HCT116 (cell line): ENCODE results near the gene NARF. TPM values are rescaled to one million over a fixed set of nuclear protein-coding genes. Genes with fewer than 3 reads are reported as not detected.

Experiments
- ATAC-seq: fragments of 200-7000 bp; cut with Tn5 transposase; 2 replicates; pipeline ENCODE4 v1.9.1; 2020; ENCODE audit warnings: mild to moderate bottlenecking, moderate library complexity
- BruUV-seq: library from RNA; stranded (reverse); fragments of 400-500 nt; replicated peaks from 2 replicates; lab custom pipeline; 2021; lab: Mats Ljungman, UMichigan
- CTCF ChIA-PET: fragments of 300-600 bp; sonication (Branson Sonifier 250); formaldehyde crosslinking; loops from one replicate; lab custom pipeline; 2021; ENCODE audit warnings: antibody characterized with exemption; lab: Charles Lee
- POLR2A ChIA-PET: fragments of 300-600, 350-600 bp; sonication (Branson Sonifier 250); formaldehyde crosslinking; loops from one replicate; lab custom pipeline; 2021; ENCODE audit warnings: antibody characterized with exemption; lab: Charles Lee
- RAD21 ChIA-PET, 2 experiments: fragments of 300-600 bp; sonication (Branson Sonifier 250); formaldehyde crosslinking; loops; one replicate each; lab custom pipeline; 2023; ENCODE audit warnings: low total read pairs in 2 of 2; ENCODE audit not compliant: uncharacterized antibody in 2 of 2, unreplicated experiment in 2 of 2, low non-redundant PET in 1 of 2; lab: Charles Lee
- DNase-seq: peaks from one replicate; pipeline ENCODE4 v3.0.0-alpha.2; 2010; ENCODE audit warnings: low read depth, low spot score
- H2AFZ ChIP-seq: fragments of 200-600 bp; shearing (Covaris generic), sonication (generic); 2 replicates; pipeline ENCODE4 v1.6.1; 2017; ENCODE audit warnings: low read depth, mixed run types, mixed read lengths, antibody characterized with exemption, low read length; ENCODE audit not compliant: poor library complexity, severe bottlenecking
- H3K27ac ChIP-seq: 2 replicates; pipeline ENCODE4 v1.5.1; 2012; ENCODE audit warnings: low read depth, low read length
- H3K27me3 ChIP-seq: fragments of 200-600 bp; sonication (generic); 2 replicates; pipeline ENCODE4 v1.6.1; 2016; ENCODE audit warnings: mixed run types, low read length, mixed read lengths; ENCODE audit not compliant: insufficient read depth
- H3K36me3 ChIP-seq, 2 experiments: fragments of 200-500 bp in 1 of 2; fragments of 200-600 bp in 1 of 2; sonication (Bioruptor generic) in 1 of 2; sonication (generic) in 1 of 2; 2 replicates each; pipeline versions ENCODE4 v1.5.1 to v1.6.1; 2014 to 2016; ENCODE audit warnings: low read length in 2 of 2, inconsistent platforms in 1 of 2, mixed read lengths in 1 of 2, mixed run types in 1 of 2; ENCODE audit not compliant: insufficient read depth in 2 of 2, control insufficient read depth in 1 of 2
- H3K4me1 ChIP-seq, 2 experiments: fragments of 200-600 bp in 1 of 2; sonication (generic) in 1 of 2; 2 replicates each; pipeline versions ENCODE4 v1.5.1 to v1.6.1; 2012 to 2017; ENCODE audit warnings: low read length in 2 of 2, inconsistent platforms in 1 of 2, mild to moderate bottlenecking in 1 of 2, mixed read lengths in 1 of 2, mixed run types in 1 of 2, moderate library complexity in 1 of 2; ENCODE audit not compliant: insufficient read depth in 2 of 2, control insufficient read depth in 1 of 2
- H3K4me2 ChIP-seq: fragments of 200-600 bp; sonication (generic); 2 replicates; pipeline ENCODE4 v1.6.1; 2017; ENCODE audit warnings: mixed run types, low read length, mixed read lengths
- H3K4me3 ChIP-seq, 2 experiments: fragments of 200-600 bp in 1 of 2; sonication (generic) in 1 of 2; replicated peaks in 1 of 2; 2 replicates each; pipeline ENCODE4 v1.5.1; 2011 to 2016; ENCODE audit warnings: low read length in 2 of 2, control low read depth in 1 of 2, low read depth in 1 of 2, mild to moderate bottlenecking in 1 of 2, mixed read lengths in 1 of 2, mixed run types in 1 of 2
- H3K79me2 ChIP-seq: fragments of 200-600 bp; sonication (generic); 2 replicates; pipeline ENCODE4 v1.6.1; 2017; ENCODE audit warnings: mild to moderate bottlenecking, mixed run types, low read length, moderate library complexity, mixed read lengths; ENCODE audit not compliant: insufficient read depth
- H3K9ac ChIP-seq: fragments of 200-600 bp; sonication (generic); 2 replicates; pipeline ENCODE4 v1.6.1; 2016; ENCODE audit warnings: low read length, mixed read lengths
- H3K9me2 ChIP-seq: fragments of 200-600 bp; sonication (generic), shearing (Covaris generic); 2 replicates; pipeline ENCODE4 v1.6.1; 2017; ENCODE audit warnings: mixed run types, mild to moderate bottlenecking, moderate library complexity; ENCODE audit not compliant: insufficient read depth
- H3K9me3 ChIP-seq, 2 experiments: fragments of 200-500 bp in 1 of 2; fragments of 200-600 bp in 1 of 2; sonication (Bioruptor generic) in 1 of 2; sonication (generic) in 1 of 2; 2 replicates each; pipeline ENCODE4 v1.6.1; 2014 to 2017; ENCODE audit warnings: low read length in 2 of 2, mixed read lengths in 2 of 2, inconsistent platforms in 1 of 2, low read depth in 1 of 2, mild to moderate bottlenecking in 1 of 2, mixed run types in 1 of 2, moderate library complexity in 1 of 2; ENCODE audit not compliant: control insufficient read depth in 1 of 2, insufficient read depth in 1 of 2
- H4K20me1 ChIP-seq: fragments of 200-600 bp; sonication (generic), shearing (Covaris generic); 2 replicates; pipeline ENCODE4 v1.6.1; 2017; ENCODE audit warnings: mixed run types, mild to moderate bottlenecking, moderate library complexity; ENCODE audit not compliant: insufficient read depth
- CBX3 ChIP-seq: IDR thresholded peaks from 2 replicates; pipeline ENCODE4 v1.6.1; 2012; ENCODE audit warnings: low read depth
- CEBPB ChIP-seq: IDR thresholded peaks from 2 replicates; pipeline ENCODE4 v1.6.1; 2012; ENCODE audit warnings: low read depth
- ELF1 ChIP-seq: IDR thresholded peaks from 2 replicates; pipeline ENCODE4 v1.6.1; 2012; ENCODE audit warnings: low read depth, borderline replicate concordance
- EZH2 ChIP-seq: fragments of 200-600 bp; sonication (generic); IDR thresholded peaks from 2 replicates; pipeline ENCODE4 v1.6.1; 2017; ENCODE audit warnings: antibody characterized with exemption, mixed run types
- EZH2phosphoT487 ChIP-seq: fragments of 200-600 bp; IDR thresholded peaks from 2 replicates; pipeline ENCODE4 v1.6.1; 2018; ENCODE audit warnings: antibody characterized with exemption, borderline replicate concordance
- JUND ChIP-seq: IDR thresholded peaks from 2 replicates; pipeline ENCODE4 v1.6.1; 2012
- TCF7L2 ChIP-seq: IDR thresholded peaks from 2 replicates; pipeline ENCODE4 v1.7.0; 2011; ENCODE audit warnings: borderline replicate concordance, inconsistent platforms; ENCODE audit not compliant: insufficient read depth, insufficient read length; ENCODE audit errors: extremely low read depth
- ZFX ChIP-seq: fragments of 450-650 bp; IDR thresholded peaks from 2 replicates; pipeline ENCODE4 v1.6.1; 2017
- ZNF274 ChIP-seq: fragments of 200-500 bp; sonication (Bioruptor generic); IDR thresholded peaks from 2 replicates; pipeline ENCODE4 v1.6.1; 2014; ENCODE audit warnings: mild to moderate bottlenecking, low read depth, low read length, inconsistent platforms
- intact Hi-C: fragments of 100-400 bp; cut with micrococcal nuclease; formaldehyde crosslinking; loops from 2 replicates; pipeline ENCODE4 v1.10.0; 2022
- total RNA-seq: library from RNA; stranded (reverse); gene quantifications from one replicate; pipeline ENCODE4 v1.2.1, GENCODE V29; 2021; ENCODE audit not compliant: unreplicated experiment
- TF ChIP-seq, protein P1 (sequence below): IDR thresholded peaks from 2 replicates; pipeline ENCODE4 v1.6.1; 2012; ENCODE audit warnings: low read depth
- TF ChIP-seq, protein P2 (sequence below): IDR thresholded peaks from 2 replicates; pipeline ENCODE4 v1.6.1; 2012

Gene NARF
- total RNA-seq, 1 experiment from 2014 or later, result 91.8 TPM

DNA sequence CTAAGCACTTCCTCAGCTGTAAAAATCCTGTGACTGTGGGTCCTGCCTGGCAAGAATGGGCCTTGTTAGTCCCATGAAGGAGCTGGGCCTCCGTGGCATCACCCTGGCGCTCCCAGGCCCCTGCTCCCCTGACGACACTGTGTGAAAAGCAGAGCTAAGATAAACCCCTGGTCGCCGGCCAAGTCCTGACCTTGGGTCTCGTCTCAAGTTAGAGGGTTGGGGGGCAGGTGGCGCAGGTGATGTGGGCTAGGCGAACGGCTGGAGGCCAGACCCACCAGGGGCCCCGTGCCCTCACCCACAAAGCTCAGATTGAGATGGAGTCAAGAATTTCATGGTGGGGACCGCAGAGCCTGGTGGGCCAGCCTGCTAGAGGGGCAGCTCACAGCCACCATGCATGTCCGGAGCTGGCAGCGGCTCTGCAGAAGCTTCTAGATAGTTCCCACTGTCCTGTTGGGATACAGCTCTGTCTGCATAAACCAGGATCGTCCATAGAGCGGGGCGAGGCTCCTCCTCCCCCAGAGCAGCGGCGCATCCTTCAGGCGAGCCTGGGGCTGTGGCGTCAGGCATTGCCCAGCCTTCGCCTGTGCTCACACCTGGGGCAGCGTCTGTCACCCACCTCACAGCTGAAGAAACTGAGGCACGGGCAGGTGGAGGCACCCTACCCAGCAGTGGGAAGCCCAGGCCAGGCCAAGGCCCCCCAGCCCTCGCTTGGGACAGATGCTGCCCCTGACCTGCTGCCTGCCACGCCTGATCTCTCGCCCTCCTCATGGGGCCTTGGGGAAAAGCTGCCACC, 19.9 kb upstream of the NARF start:
- no peak overlapping the region for H3K4me2 ChIP-seq
- no peak overlapping the region for H3K4me3 ChIP-seq
- no peak overlapping the region for H3K27ac ChIP-seq
- intact Hi-C loops, result no loop called here
- 0 out of 4 replicates have a peak, but pooled peaks cover 2 to 11% of the 10 kb centered on the region in 2 experiments for H3K36me3 ChIP-seq
- BruUV-seq, result no TSS peak
- no peaks in the 10 kb centered on the region for H3K4me1 ChIP-seq
- RAD21 ChIA-PET, result no interaction called here
- no peak overlapping the region for H3K9ac ChIP-seq
- no peaks in the 10 kb centered on the region for H3K79me2 ChIP-seq
- DNase-seq (no peak), ATAC-seq (no peak)
- H2AFZ ChIP-seq, result no peak overlapping the region
- CTCF ChIA-PET, result interaction anchor here (0.6 kb wide), 1 partner anchor 115 kb away, joined by 3 read pairs; no protein-coding TSS in a partner anchor
- TF ChIP-seq ZNF274, result no peak
- TF ChIP-seq EZH2, result no peak
- TF ChIP-seq, protein P1, sequence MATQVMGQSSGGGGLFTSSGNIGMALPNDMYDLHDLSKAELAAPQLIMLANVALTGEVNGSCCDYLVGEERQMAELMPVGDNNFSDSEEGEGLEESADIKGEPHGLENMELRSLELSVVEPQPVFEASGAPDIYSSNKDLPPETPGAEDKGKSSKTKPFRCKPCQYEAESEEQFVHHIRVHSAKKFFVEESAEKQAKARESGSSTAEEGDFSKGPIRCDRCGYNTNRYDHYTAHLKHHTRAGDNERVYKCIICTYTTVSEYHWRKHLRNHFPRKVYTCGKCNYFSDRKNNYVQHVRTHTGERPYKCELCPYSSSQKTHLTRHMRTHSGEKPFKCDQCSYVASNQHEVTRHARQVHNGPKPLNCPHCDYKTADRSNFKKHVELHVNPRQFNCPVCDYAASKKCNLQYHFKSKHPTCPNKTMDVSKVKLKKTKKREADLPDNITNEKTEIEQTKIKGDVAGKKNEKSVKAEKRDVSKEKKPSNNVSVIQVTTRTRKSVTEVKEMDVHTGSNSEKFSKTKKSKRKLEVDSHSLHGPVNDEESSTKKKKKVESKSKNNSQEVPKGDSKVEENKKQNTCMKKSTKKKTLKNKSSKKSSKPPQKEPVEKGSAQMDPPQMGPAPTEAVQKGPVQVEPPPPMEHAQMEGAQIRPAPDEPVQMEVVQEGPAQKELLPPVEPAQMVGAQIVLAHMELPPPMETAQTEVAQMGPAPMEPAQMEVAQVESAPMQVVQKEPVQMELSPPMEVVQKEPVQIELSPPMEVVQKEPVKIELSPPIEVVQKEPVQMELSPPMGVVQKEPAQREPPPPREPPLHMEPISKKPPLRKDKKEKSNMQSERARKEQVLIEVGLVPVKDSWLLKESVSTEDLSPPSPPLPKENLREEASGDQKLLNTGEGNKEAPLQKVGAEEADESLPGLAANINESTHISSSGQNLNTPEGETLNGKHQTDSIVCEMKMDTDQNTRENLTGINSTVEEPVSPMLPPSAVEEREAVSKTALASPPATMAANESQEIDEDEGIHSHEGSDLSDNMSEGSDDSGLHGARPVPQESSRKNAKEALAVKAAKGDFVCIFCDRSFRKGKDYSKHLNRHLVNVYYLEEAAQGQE, result no peak
- TF ChIP-seq, protein P2, sequence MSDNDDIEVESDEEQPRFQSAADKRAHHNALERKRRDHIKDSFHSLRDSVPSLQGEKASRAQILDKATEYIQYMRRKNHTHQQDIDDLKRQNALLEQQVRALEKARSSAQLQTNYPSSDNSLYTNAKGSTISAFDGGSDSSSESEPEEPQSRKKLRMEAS, result no peak
- TF ChIP-seq CEBPB, result no peak
- TF ChIP-seq ZFX, result no peak
- no peak for TF ChIP-seq ELF1
- no peak for TF ChIP-seq TCF7L2
- no peak for TF ChIP-seq JUND
- no peak for TF ChIP-seq CBX3
- TF ChIP-seq EZH2phosphoT487, result no peak
- no peaks in the 10 kb centered on the region for H3K27me3 ChIP-seq
- no peaks in the 10 kb centered on the region for H3K9me2 ChIP-seq
- POLR2A ChIA-PET, result no interaction called here
- H3K9me3 ChIP-seq, result no peaks in the 10 kb centered on the region
- H4K20me1 ChIP-seq, result no peaks in the 10 kb centered on the region
